NCI-H2196 (cell line): ENCODE measurements around the gene OIP5.
"Not testable (repeated sequence)": the region's sequence is repeated elsewhere in the genome, so short reads cannot be mapped to it uniquely, and the experiment has no call there.

Source experiments
- DNase-seq: peaks from one replicate; lab custom pipeline; 2025; ENCODE audit not compliant: unreplicated experiment; lab: John Stamatoyannopoulos, UW

The OIP5 gene

GRCh38 chr15:41304149-41304770 is 28.1 kb downstream of the OIP5 start:
- no peak for DNase-seq

- no peak for DNase-seq
Measured at GRCh38 chr15:41301587-41301986, 30.8 kb downstream of the OIP5 start.

- not testable (repeated sequence) for DNase-seq
Measured at GRCh38 chr15:41301139-41301538, 31.3 kb downstream of the OIP5 start.

- no peak for DNase-seq
Measured at GRCh38 chr15:41292521-41292920, 39.9 kb downstream of the OIP5 start.

- no peak for DNase-seq
Measured at GRCh38 chr15:41291065-41291631, 41.2 kb downstream of the OIP5 start.

- DNase-seq: no peak
Measured at GRCh38 chr15:41289953-41290352, 42.4 kb downstream of the OIP5 start.

- DNase-seq: no peak
Measured at GRCh38 chr15:41288464-41288863, 43.9 kb downstream of the OIP5 start.

- DNase-seq: no peak
Measured at GRCh38 chr15:41286665-41287333, 45.6 kb downstream of the OIP5 start.

GRCh38 chr15:41285285-41285684 is 47.1 kb downstream of the OIP5 start:
- no peak for DNase-seq

GRCh38 chr15:41284427-41285177 is 47.8 kb downstream of the OIP5 start:
- no peak for DNase-seq

GRCh38 chr15:41283653-41284426 is 48.6 kb downstream of the OIP5 start:
- DNase-seq: peak; percentile 93

- DNase-seq: not testable (repeated sequence)
Measured at GRCh38 chr15:41282980-41283652, 49.3 kb downstream of the OIP5 start.

- DNase-seq: not testable (repeated sequence)
Measured at GRCh38 chr15:41282436-41282835, 50.0 kb downstream of the OIP5 start.

- DNase-seq: no peak
Measured at GRCh38 chr15:41281236-41281635, 51.2 kb downstream of the OIP5 start.

GRCh38 chr15:41279535-41280283 is 52.7 kb downstream of the OIP5 start:
- no peak for DNase-seq

- no peak for DNase-seq
Measured at GRCh38 chr15:41278319-41278718, 54.1 kb downstream of the OIP5 start.

GRCh38 chr15:41276831-41277230 is 55.6 kb downstream of the OIP5 start:
- DNase-seq: no peak

- no peak for DNase-seq
Measured at GRCh38 chr15:41269887-41270286, 62.5 kb downstream of the OIP5 start.

- DNase-seq: no peak
Measured at GRCh38 chr15:41263891-41264351, 68.5 kb downstream of the OIP5 start.

- DNase-seq: no peak
Measured at GRCh38 chr15:41262571-41262970, 69.8 kb downstream of the OIP5 start.
